Fibroblast of peridontal ligament (primary cell): ENCODE measurements around the gene SPATA2L.

Experiments used
- DNase-seq: peaks from one replicate; pipeline ENCODE4 v3.0.0-alpha.2; 2010; ENCODE audit errors: extremely low read depth

SPATA2L gene

GRCh38 chr16:89727406-89728120, 26.1 kb upstream of the SPATA2L start:
- no peak for DNase-seq

- no peak for DNase-seq
Measured at GRCh38 chr16:89723279-89724250, 22.1 kb upstream of the SPATA2L start.

- DNase-seq, result no peak
Measured at GRCh38 chr16:89722392-89723278, 21.1 kb upstream of the SPATA2L start.

- peak; percentile 49 for DNase-seq
Measured at GRCh38 chr16:89721546-89722391, 20.3 kb upstream of the SPATA2L start.

GRCh38 chr16:89720813-89721545, 19.5 kb upstream of the SPATA2L start, which contains the start of the genes VPS9D1 and ZNF276:
Gene VPS9D1 (minus strand): TSS chr16:89720898. CDS start chr16:89720861, 37 bp downstream.
Gene ZNF276 (plus strand): TSS chr16:89721537. CDS start chr16:89721641, 104 bp downstream.
- peak; percentile 63 for DNase-seq

- DNase-seq, result no peak
Measured at GRCh38 chr16:89720551-89720812, 19.0 kb upstream of the SPATA2L start.

GRCh38 chr16:89717688-89718505, 16.4 kb upstream of the SPATA2L start:
- no peak for DNase-seq

- DNase-seq, result no peak
Measured at GRCh38 chr16:89716916-89717687, 15.6 kb upstream of the SPATA2L start.

- no peak for DNase-seq
Measured at GRCh38 chr16:89716493-89716892, 15.0 kb upstream of the SPATA2L start.

- DNase-seq, result no peak
Measured at GRCh38 chr16:89712274-89712781, 10.8 kb upstream of the SPATA2L start.

- no peak for DNase-seq
Measured at GRCh38 chr16:89711601-89712273, 10.2 kb upstream of the SPATA2L start.

- DNase-seq, result no peak
Measured at GRCh38 chr16:89710709-89711564, 9.4 kb upstream of the SPATA2L start.

- no peak for DNase-seq
Measured at GRCh38 chr16:89709716-89710432, 8.4 kb upstream of the SPATA2L start.

- no peak for DNase-seq
Measured at GRCh38 chr16:89709166-89709565, 7.7 kb upstream of the SPATA2L start.

GRCh38 chr16:89708481-89708931, 7.0 kb upstream of the SPATA2L start:
- DNase-seq, result no peak

GRCh38 chr16:89707695-89708094, 6.2 kb upstream of the SPATA2L start:
- DNase-seq, result no peak
